Stomach (tissue), 4 donors: ENCODE data around the gene REC8.

Experiments used
- CTCF ChIP-seq, 7 experiments: fragments of 450-650 bp in 4 of 7; fragments of 200-600 bp in 3 of 7; sonication (generic) in 3 of 7; IDR thresholded peaks; one replicate each; pipeline ENCODE4 v1.5.1; 2016 to 2019; ENCODE audit warnings: antibody characterized with exemption in 7 of 7, control low read depth in 2 of 7, mild to moderate bottlenecking in 1 of 7
- POLR2AphosphoS5 ChIP-seq, 3 donors: sonication (generic); formaldehyde crosslinking; IDR thresholded peaks; one replicate each; pipeline ENCODE4 v1.6.1; 2016; ENCODE audit warnings: antibody characterized with exemption in 3 of 3

- TF ChIP-seq CTCF (IDR thresholded peaks at IDR 0.05) (no peak), POLR2AphosphoS5 (IDR thresholded peaks at IDR 0.05) (no peak)
Measured at GRCh38 chr14:24194873-24195185, 22.9 kb downstream of the REC8 start.
